Measurements from ENCODE around the gene RPS18.

DNA sequence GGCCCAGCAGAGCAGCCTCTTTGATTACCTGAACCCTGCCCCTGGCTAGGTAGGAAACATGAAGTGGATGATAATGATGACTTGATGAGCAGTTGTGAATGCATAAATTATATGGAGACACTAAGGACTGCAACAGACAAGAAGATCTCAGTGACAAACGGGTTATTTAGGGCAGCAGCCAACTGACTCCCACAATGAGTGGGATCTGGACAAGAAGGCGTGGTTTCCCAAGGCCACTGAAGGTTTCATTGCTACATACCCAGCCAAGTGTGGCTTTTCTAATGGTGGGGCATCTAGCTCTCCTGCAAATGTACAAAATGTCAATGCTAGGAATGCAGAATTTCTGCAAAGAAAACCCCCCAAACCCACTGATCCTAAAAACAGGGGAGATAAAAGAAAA is 34.1 kb upstream of the RPS18 start:
- no peak for TF ChIP-seq EZH2phosphoT487 (IDR thresholded peaks at IDR 0.05; ENCODE audit: borderline replicate concordance, low read depth)
- TF ChIP-seq, protein P1, sequence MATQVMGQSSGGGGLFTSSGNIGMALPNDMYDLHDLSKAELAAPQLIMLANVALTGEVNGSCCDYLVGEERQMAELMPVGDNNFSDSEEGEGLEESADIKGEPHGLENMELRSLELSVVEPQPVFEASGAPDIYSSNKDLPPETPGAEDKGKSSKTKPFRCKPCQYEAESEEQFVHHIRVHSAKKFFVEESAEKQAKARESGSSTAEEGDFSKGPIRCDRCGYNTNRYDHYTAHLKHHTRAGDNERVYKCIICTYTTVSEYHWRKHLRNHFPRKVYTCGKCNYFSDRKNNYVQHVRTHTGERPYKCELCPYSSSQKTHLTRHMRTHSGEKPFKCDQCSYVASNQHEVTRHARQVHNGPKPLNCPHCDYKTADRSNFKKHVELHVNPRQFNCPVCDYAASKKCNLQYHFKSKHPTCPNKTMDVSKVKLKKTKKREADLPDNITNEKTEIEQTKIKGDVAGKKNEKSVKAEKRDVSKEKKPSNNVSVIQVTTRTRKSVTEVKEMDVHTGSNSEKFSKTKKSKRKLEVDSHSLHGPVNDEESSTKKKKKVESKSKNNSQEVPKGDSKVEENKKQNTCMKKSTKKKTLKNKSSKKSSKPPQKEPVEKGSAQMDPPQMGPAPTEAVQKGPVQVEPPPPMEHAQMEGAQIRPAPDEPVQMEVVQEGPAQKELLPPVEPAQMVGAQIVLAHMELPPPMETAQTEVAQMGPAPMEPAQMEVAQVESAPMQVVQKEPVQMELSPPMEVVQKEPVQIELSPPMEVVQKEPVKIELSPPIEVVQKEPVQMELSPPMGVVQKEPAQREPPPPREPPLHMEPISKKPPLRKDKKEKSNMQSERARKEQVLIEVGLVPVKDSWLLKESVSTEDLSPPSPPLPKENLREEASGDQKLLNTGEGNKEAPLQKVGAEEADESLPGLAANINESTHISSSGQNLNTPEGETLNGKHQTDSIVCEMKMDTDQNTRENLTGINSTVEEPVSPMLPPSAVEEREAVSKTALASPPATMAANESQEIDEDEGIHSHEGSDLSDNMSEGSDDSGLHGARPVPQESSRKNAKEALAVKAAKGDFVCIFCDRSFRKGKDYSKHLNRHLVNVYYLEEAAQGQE (IDR thresholded peaks at IDR 0.05; ENCODE audit: low read depth, low read length), result no peak
- TF ChIP-seq, protein P2, sequence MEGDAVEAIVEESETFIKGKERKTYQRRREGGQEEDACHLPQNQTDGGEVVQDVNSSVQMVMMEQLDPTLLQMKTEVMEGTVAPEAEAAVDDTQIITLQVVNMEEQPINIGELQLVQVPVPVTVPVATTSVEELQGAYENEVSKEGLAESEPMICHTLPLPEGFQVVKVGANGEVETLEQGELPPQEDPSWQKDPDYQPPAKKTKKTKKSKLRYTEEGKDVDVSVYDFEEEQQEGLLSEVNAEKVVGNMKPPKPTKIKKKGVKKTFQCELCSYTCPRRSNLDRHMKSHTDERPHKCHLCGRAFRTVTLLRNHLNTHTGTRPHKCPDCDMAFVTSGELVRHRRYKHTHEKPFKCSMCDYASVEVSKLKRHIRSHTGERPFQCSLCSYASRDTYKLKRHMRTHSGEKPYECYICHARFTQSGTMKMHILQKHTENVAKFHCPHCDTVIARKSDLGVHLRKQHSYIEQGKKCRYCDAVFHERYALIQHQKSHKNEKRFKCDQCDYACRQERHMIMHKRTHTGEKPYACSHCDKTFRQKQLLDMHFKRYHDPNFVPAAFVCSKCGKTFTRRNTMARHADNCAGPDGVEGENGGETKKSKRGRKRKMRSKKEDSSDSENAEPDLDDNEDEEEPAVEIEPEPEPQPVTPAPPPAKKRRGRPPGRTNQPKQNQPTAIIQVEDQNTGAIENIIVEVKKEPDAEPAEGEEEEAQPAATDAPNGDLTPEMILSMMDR (IDR thresholded peaks at IDR 0.05), result no peak
- TF ChIP-seq, protein P3, sequence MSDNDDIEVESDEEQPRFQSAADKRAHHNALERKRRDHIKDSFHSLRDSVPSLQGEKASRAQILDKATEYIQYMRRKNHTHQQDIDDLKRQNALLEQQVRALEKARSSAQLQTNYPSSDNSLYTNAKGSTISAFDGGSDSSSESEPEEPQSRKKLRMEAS (IDR thresholded peaks at IDR 0.05; ENCODE audit: low read depth), result no peak
